ENCODE measurements around the gene TRPM2.

DNA sequence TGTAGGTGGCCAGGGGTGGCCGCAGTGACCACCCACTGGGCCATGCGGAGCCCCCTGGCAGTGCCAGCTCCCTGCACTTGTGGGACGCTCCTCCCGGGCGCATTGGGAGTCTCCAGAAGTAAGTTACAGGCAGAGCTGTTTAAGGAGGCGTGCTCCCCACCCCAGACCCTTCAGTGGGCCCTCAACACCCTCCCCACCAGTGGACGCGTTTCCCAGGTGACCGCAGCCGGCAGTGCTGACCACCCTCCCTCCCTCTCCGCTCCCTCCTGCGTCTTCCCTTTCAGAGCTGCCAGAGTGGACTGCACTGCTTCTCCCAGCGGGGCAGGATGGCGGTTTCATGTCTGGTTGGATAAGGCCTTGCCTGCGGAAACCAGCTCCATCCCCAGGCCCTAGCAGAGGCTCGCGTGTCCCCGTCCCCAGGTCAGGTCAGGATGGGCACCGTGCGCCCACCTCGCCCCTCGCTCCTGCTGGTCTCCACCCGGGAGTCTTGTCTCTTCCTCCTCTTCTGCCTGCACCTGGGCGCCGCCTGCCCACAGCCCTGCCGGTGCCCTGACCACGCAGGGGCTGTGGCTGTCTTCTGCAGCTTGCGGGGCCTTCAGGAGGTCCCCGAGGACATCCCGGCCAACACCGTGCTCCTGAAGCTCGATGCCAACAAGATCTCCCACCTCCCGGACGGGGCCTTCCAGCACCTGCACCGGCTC is 102.9 kb downstream of the TRPM2 start:
- TF ChIP-seq RCOR1 (IDR thresholded peaks at IDR 0.05; ENCODE audit: insufficient replicate concordance, low read length) (no peak), RFX5 (IDR thresholded peaks at IDR 0.05; ENCODE audit: low read depth, low read length) (no peak), MAZ (IDR thresholded peaks at IDR 0.05; ENCODE audit: borderline replicate concordance, low read depth, low read length) (no peak), SMC3 (IDR thresholded peaks at IDR 0.05; ENCODE audit: low read depth, low read length) (no peak), MXI1 (IDR thresholded peaks at IDR 0.05; ENCODE audit: borderline replicate concordance, low read depth, low read length) (no peak), POLR2A (IDR thresholded peaks at IDR 0.05; ENCODE audit: low read depth, low read length) (no peak), RAD21 (IDR thresholded peaks at IDR 0.05; ENCODE audit: low read length) (no peak), CEBPB (IDR thresholded peaks at IDR 0.05; ENCODE audit: low read depth, low read length) (no peak)
- TF ChIP-seq, protein P1, sequence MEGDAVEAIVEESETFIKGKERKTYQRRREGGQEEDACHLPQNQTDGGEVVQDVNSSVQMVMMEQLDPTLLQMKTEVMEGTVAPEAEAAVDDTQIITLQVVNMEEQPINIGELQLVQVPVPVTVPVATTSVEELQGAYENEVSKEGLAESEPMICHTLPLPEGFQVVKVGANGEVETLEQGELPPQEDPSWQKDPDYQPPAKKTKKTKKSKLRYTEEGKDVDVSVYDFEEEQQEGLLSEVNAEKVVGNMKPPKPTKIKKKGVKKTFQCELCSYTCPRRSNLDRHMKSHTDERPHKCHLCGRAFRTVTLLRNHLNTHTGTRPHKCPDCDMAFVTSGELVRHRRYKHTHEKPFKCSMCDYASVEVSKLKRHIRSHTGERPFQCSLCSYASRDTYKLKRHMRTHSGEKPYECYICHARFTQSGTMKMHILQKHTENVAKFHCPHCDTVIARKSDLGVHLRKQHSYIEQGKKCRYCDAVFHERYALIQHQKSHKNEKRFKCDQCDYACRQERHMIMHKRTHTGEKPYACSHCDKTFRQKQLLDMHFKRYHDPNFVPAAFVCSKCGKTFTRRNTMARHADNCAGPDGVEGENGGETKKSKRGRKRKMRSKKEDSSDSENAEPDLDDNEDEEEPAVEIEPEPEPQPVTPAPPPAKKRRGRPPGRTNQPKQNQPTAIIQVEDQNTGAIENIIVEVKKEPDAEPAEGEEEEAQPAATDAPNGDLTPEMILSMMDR (conservative IDR thresholded peaks at IDR 0.05; ENCODE audit: low read depth, low read length), result no peak

Data from IMR-90 (cell line).